Measurements from ENCODE around the gene SEMA6B.
A peak's percentile ranks its signal among the peaks of the same experiment; 100 is the strongest.

Gene SEMA6B

DNA sequence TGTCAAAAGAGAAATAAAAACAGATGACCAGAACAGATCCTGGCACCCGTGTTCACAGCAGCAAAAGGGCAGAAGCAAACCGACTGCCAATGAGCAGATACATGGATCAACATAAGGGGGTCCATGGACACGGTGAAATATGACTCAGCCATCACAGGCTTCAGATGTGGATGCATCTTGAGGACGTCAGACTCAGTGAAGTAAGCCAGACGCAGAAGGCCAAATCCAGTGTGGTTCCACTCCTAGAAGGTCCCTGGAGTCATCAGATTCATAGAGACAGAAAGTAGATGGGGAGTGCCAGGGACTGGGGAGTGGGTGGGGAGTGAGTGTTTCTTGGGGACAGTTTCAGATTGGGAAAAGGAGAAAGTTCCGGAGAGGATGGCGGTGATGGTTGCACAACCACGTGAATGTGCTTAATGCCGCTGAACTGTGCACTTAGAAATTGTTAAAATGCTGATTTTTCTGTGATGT, 28.8 kb upstream of the SEMA6B start:
- Histone ChIP-seq H3K27ac (ENCODE audit: low read length) (no peak overlapping the region), H3K9me3 (ENCODE audit: insufficient read depth, low read length) (no peaks in the 10 kb centered on the region), H3K4me3 (ENCODE audit: low read length) (no peak overlapping the region), H3K4me2 (ENCODE audit: low read length) (no peak overlapping the region), H3K4me1 (ENCODE audit: low read length) (peaks cover 53% of the 10 kb centered on the region), H3K9ac (ENCODE audit: low read length) (no peak overlapping the region), H3K27me3 (ENCODE audit: low read depth, low read length) (no peaks in the 10 kb centered on the region), H3K36me3 (replicated peaks; ENCODE audit: low read depth, low read length) (no peaks in the 10 kb centered on the region), H2AFZ (ENCODE audit: low read depth, low read length) (no peak overlapping the region), H3K79me2 (ENCODE audit: low read length) (no peaks in the 10 kb centered on the region), H4K20me1 (ENCODE audit: insufficient read depth, low read length) (no peaks in the 10 kb centered on the region)
- TF ChIP-seq EZH2phosphoT487 (IDR thresholded peaks at IDR 0.05; ENCODE audit: low read depth), result no peak
- TF ChIP-seq, protein P1, sequence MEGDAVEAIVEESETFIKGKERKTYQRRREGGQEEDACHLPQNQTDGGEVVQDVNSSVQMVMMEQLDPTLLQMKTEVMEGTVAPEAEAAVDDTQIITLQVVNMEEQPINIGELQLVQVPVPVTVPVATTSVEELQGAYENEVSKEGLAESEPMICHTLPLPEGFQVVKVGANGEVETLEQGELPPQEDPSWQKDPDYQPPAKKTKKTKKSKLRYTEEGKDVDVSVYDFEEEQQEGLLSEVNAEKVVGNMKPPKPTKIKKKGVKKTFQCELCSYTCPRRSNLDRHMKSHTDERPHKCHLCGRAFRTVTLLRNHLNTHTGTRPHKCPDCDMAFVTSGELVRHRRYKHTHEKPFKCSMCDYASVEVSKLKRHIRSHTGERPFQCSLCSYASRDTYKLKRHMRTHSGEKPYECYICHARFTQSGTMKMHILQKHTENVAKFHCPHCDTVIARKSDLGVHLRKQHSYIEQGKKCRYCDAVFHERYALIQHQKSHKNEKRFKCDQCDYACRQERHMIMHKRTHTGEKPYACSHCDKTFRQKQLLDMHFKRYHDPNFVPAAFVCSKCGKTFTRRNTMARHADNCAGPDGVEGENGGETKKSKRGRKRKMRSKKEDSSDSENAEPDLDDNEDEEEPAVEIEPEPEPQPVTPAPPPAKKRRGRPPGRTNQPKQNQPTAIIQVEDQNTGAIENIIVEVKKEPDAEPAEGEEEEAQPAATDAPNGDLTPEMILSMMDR (IDR thresholded peaks at IDR 0.05; ENCODE audit: low read depth, low read length), result no peak

DNA sequence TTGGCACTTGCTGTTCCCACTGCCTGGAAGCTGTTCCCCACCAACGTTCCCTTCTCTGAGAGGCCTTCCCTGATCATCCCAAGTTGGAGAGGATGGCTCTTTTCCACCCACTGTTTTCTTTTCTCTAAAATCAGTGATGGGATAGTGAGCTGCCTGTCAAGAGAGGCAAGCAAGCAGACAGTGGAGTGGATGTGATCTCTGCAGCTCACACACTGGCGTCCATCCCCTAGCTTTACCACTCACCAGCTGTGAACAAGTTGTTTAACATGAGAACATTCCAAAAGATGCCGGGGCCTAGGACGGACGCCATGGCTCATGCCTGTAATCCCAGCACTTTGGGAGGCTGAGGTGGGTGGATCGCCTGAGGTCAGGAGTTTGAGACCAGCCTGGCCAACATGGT, 28.0 kb upstream of the SEMA6B start:
- Histone ChIP-seq H4K20me1 (ENCODE audit: insufficient read depth, low read length) (no peaks in the 10 kb centered on the region), H3K27ac (ENCODE audit: low read length) (no peak overlapping the region), H2AFZ (ENCODE audit: low read depth, low read length) (no peak overlapping the region)

DNA sequence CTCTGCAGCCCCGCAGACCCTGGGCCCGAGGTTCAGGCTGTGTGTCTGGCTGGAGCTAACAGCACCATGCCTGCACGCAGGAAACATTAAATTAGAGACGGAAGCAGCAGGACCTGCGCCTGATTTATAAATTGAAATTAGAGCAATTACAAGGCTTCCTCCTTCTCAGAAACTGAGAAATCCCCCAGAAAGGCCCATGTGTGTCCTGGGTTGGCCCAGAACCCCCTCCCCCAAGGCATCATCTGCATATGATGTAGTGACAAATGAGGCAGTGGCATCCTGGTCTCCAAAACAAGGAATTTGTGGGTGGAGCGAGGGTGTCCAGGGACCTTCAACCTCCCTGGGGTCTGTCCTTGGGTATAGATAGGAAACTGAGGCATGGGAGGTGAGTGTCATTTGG, 27.2 kb upstream of the SEMA6B start:
- Histone ChIP-seq H3K9me3 (ENCODE audit: insufficient read depth, low read length) (no peaks in the 10 kb centered on the region), H4K20me1 (ENCODE audit: insufficient read depth, low read length) (no peaks in the 10 kb centered on the region), H3K36me3 (replicated peaks; ENCODE audit: low read depth, low read length) (no peaks in the 10 kb centered on the region), H2AFZ (ENCODE audit: low read depth, low read length) (peak overlapping the region; percentile 37; the same call in 1 of the 2 replicates), H3K9ac (ENCODE audit: low read length) (peak overlapping the region; percentile 31; the same call in 1 of the 2 replicates), H3K27ac (ENCODE audit: low read length) (peak overlapping the region; percentile 76), H3K4me1 (ENCODE audit: low read length) (peaks cover 62% of the 10 kb centered on the region), H3K4me2 (ENCODE audit: low read length) (peak overlapping the region; percentile 89), H3K79me2 (ENCODE audit: low read length) (no peaks in the 10 kb centered on the region), H3K27me3 (ENCODE audit: low read depth, low read length) (no peaks in the 10 kb centered on the region), H3K4me3 (ENCODE audit: low read length) (peak overlapping the region; percentile 51)
- TF ChIP-seq, protein P1 (IDR thresholded peaks at IDR 0.05; ENCODE audit: low read depth, low read length), result no peak
- no peak for TF ChIP-seq EZH2phosphoT487 (IDR thresholded peaks at IDR 0.05; ENCODE audit: low read depth)

More for the DNA sequence above, 28.0 kb upstream of the SEMA6B start:
- no peak overlapping the region for H3K9ac ChIP-seq (ENCODE audit: low read length)
- H3K4me2 ChIP-seq (ENCODE audit: low read length), result no peak overlapping the region
- H3K9me3 ChIP-seq (ENCODE audit: insufficient read depth, low read length), result no peaks in the 10 kb centered on the region
- no peak for TF ChIP-seq EZH2phosphoT487 (IDR thresholded peaks at IDR 0.05; ENCODE audit: low read depth)
- TF ChIP-seq, protein P1 (IDR thresholded peaks at IDR 0.05; ENCODE audit: low read depth, low read length), result no peak
- no peaks in the 10 kb centered on the region for H3K27me3 ChIP-seq (ENCODE audit: low read depth, low read length)
- no peaks in the 10 kb centered on the region for H3K79me2 ChIP-seq (ENCODE audit: low read length)
- H3K4me1 ChIP-seq (ENCODE audit: low read length), result peaks cover 56% of the 10 kb centered on the region
- H3K4me3 ChIP-seq (ENCODE audit: low read length), result no peak overlapping the region
- no peaks in the 10 kb centered on the region for H3K36me3 ChIP-seq (replicated peaks; ENCODE audit: low read depth, low read length)

DNA sequence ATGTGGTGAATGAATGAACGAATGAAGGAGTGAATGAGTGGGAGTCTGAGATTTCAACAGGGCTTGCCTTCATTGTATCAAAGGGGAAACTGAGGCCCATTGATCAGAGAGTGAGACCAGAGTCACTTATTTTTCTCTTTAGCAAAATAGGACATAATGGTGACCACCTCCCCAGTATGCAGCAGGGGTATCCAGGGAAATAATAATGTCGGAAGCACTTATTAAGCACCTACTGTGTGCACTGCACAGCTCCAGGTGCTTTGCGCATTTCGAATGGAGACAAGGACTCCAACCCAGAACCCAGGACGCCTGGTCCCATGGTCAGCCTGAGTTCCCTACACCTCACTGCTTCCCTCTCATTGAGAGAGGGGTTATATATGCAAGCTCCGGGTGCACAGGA, 26.8 kb upstream of the SEMA6B start:
- H3K27ac ChIP-seq (ENCODE audit: low read length), result peak overlapping the region; percentile 76
- no peaks in the 10 kb centered on the region for H3K27me3 ChIP-seq (ENCODE audit: low read depth, low read length)
- H3K4me3 ChIP-seq (ENCODE audit: low read length), result peak overlapping the region; percentile 51
- peak overlapping the region; percentile 89 for H3K4me2 ChIP-seq (ENCODE audit: low read length)
- peak overlapping the region; percentile 31; the same call in 1 of the 2 replicates for H3K9ac ChIP-seq (ENCODE audit: low read length)
- TF ChIP-seq EZH2phosphoT487 (IDR thresholded peaks at IDR 0.05; ENCODE audit: low read depth), result no peak
- TF ChIP-seq, protein P1 (IDR thresholded peaks at IDR 0.05; ENCODE audit: low read depth, low read length), result no peak
- peak overlapping the region; percentile 37; the same call in 1 of the 2 replicates for H2AFZ ChIP-seq (ENCODE audit: low read depth, low read length)
- no peaks in the 10 kb centered on the region for H3K9me3 ChIP-seq (ENCODE audit: insufficient read depth, low read length)
- H3K79me2 ChIP-seq (ENCODE audit: low read length), result no peaks in the 10 kb centered on the region
- H4K20me1 ChIP-seq (ENCODE audit: insufficient read depth, low read length), result no peaks in the 10 kb centered on the region
- H3K4me1 ChIP-seq (ENCODE audit: low read length), result peaks cover 58% of the 10 kb centered on the region
- H3K36me3 ChIP-seq (replicated peaks; ENCODE audit: low read depth, low read length), result no peaks in the 10 kb centered on the region
